ENCODE results near the gene NR6A1. TPM values are rescaled to one million over a fixed set of nuclear protein-coding genes. Genes with fewer than 3 reads are reported as not detected.

The NR6A1 gene
- total and polyA plus RNA-seq, 2 of the 13 experiments (the other 11 are each of a cell fraction or from before 2014, with no cell fraction given), result 28.1 to 31.5 TPM

GRCh38 chr9:124771021-124771866 lies at the start of gene NR6A1 (continued):
- TF ChIP-seq BCLAF1 (IDR thresholded peaks at IDR 0.05) (no peak), NFIB (CRISPR knock-in tag; IDR thresholded peaks at IDR 0.05; ENCODE audit: borderline replicate concordance) (no peak), AFF4 (CRISPR knock-in tag; IDR thresholded peaks at IDR 0.05) (no peak), ZNF589 (CRISPR knock-in tag; conservative IDR thresholded peaks at IDR 0.05) (peak; percentile 48; the same call in 1 of the 2 replicates), ZNF749 (CRISPR knock-in tag; IDR thresholded peaks at IDR 0.05; ENCODE audit: borderline replicate concordance) (no peak), HOXD1 (CRISPR knock-in tag; IDR thresholded peaks at IDR 0.05) (no peak; the same call in 1 of the 2 replicates), ZNF44 (CRISPR knock-in tag; IDR thresholded peaks at IDR 0.05) (no peak), RBAK (CRISPR knock-in tag; IDR thresholded peaks at IDR 0.05) (peak; percentile 88; the same call in 1 of the 2 replicates), PAX8 (CRISPR knock-in tag; IDR thresholded peaks at IDR 0.05; ENCODE audit: borderline replicate concordance) (no peak), HHEX (CRISPR knock-in tag; IDR thresholded peaks at IDR 0.05) (no peak), CENPX (CRISPR knock-in tag; IDR thresholded peaks at IDR 0.05) (no peak), ZNF383 (CRISPR knock-in tag; IDR thresholded peaks at IDR 0.05; ENCODE audit: borderline replicate concordance) (no peak), ZNF660 (CRISPR knock-in tag; IDR thresholded peaks at IDR 0.05; ENCODE audit: borderline replicate concordance, low read depth) (no peak), ELK4 (CRISPR knock-in tag; IDR thresholded peaks at IDR 0.05; ENCODE audit: borderline replicate concordance) (no peak), ZNF205 (CRISPR knock-in tag; IDR thresholded peaks at IDR 0.05) (no peak), LBX2 (CRISPR knock-in tag; IDR thresholded peaks at IDR 0.05; ENCODE audit: borderline replicate concordance) (no peak), ZNF274 (CRISPR knock-in tag; IDR thresholded peaks at IDR 0.05) (no peak), ZBTB46 (CRISPR knock-in tag; IDR thresholded peaks at IDR 0.05; ENCODE audit: borderline replicate concordance) (no peak), ZNF10 (CRISPR knock-in tag; IDR thresholded peaks at IDR 0.05; ENCODE audit: borderline replicate concordance, low read depth) (no peak)
